HepG2 (cell line): Measurements from ENCODE around the gene FREM3.

Experiments
- BCL6 ChIP-seq: IDR thresholded peaks from 2 replicates; pipeline ENCODE4 v1.6.1; 2016; ENCODE audit warnings: missing genetic modification reagents, missing compliant biosample characterization
- CBX5 ChIP-seq: sonication (generic); formaldehyde crosslinking; IDR thresholded peaks from 2 replicates; pipeline ENCODE4 v1.4.0; 2020; ENCODE audit warnings: missing genetic modification reagents, borderline replicate concordance
- EZH2 ChIP-seq: conservative IDR thresholded peaks from 2 replicates; pipeline ENCODE4 v1.6.1; 2012; ENCODE audit warnings: mild to moderate bottlenecking, low read depth, low read length, moderate library complexity
- KAT7 ChIP-seq: IDR thresholded peaks from 2 replicates; pipeline ENCODE4 v1.6.1; 2018; ENCODE audit warnings: borderline replicate concordance, missing compliant biosample characterization
- KDM4B ChIP-seq: sonication (generic); formaldehyde crosslinking; IDR thresholded peaks from 2 replicates; pipeline ENCODE4 v1.4.0; 2020; ENCODE audit warnings: missing genetic modification reagents
- MTA3 ChIP-seq: sonication (generic); formaldehyde crosslinking; IDR thresholded peaks from 2 replicates; pipeline ENCODE4 v1.4.0; 2020; ENCODE audit warnings: missing genetic modification reagents
- NPAS2 ChIP-seq: sonication (generic); formaldehyde crosslinking; IDR thresholded peaks from 2 replicates; pipeline ENCODE4 v1.8.0; 2022; ENCODE audit warnings: mild to moderate bottlenecking, missing genetic modification reagents, borderline replicate concordance
- PHB2 ChIP-seq: fragments of 450-650 bp; IDR thresholded peaks from 2 replicates; pipeline ENCODE4 v1.6.1; 2018; ENCODE audit not compliant: partially characterized antibody
- POLR2G ChIP-seq: fragments of 200-400 bp; formaldehyde crosslinking; IDR thresholded peaks from 2 replicates; pipeline ENCODE4 v1.6.1; 2018; ENCODE audit warnings: mild to moderate bottlenecking, low read depth, low read length, moderate library complexity
- SRF ChIP-seq: IDR thresholded peaks from 2 replicates; pipeline ENCODE4 v1.6.1; 2011; ENCODE audit warnings: mild to moderate bottlenecking, low read depth, low read length, moderate library complexity
- ZNF431 ChIP-seq: sonication (generic); formaldehyde crosslinking; IDR thresholded peaks from 2 replicates; pipeline ENCODE4 v1.9.0; 2022; ENCODE audit warnings: missing genetic modification reagents, low read depth, mild to moderate bottlenecking, borderline replicate concordance
- ZNF570 ChIP-seq: sonication (generic); formaldehyde crosslinking; IDR thresholded peaks from 2 replicates; pipeline ENCODE4 v1.4.0; 2020; ENCODE audit warnings: mild to moderate bottlenecking, missing genetic modification reagents, borderline replicate concordance
- ZNF782 ChIP-seq: sonication (generic); formaldehyde crosslinking; IDR thresholded peaks from 2 replicates; pipeline ENCODE4 v1.4.0; 2020; ENCODE audit warnings: missing genetic modification reagents, mild to moderate bottlenecking, borderline replicate concordance
- ZNF891 ChIP-seq: sonication (generic); formaldehyde crosslinking; IDR thresholded peaks from 2 replicates; pipeline ENCODE4 v1.5.0; 2020; ENCODE audit warnings: mild to moderate bottlenecking, missing genetic modification reagents

GRCh38 chr4:143668930-143669552 lies 31.4 kb downstream of the FREM3 start:
- TF ChIP-seq ZNF782 (CRISPR knock-in tag) (no peak), POLR2G (no peak), NPAS2 (no peak), PHB2 (no peak), MTA3 (no peak), ZNF570 (no peak), KDM4B (CRISPR knock-in tag) (no peak), KAT7 (no peak), ZNF891 (no peak), CBX5 (CRISPR knock-in tag) (no peak), EZH2 (no peak), BCL6 (CRISPR knock-in tag) (no peak), ZNF431 (CRISPR knock-in tag) (no peak), SRF (no peak)
